ENCODE results near the gene DDO.

DDO gene

DNA sequence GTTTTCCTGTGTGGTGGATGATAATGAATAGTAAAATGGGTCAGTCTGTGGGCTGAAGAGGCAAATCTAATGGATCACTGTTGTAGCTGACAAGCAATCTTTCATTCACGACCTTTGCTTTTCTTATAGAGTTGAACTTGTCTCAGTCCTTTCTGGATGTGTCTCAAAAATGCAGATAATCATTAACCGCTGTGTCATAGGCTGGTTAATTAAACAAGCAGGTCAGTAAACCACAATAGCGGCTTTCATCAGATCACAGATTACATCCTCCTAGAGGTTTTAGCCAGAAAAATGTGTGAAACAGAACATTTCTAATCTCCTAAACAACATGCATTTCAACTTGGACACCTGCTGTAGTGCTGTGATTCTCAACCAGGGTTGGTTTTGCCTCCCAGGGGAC lies 54.7 kb downstream of the DDO start:
- no peak overlapping the region for H3K4me3 ChIP-seq (ENCODE audit: low read length)
- TF ChIP-seq, protein P1, sequence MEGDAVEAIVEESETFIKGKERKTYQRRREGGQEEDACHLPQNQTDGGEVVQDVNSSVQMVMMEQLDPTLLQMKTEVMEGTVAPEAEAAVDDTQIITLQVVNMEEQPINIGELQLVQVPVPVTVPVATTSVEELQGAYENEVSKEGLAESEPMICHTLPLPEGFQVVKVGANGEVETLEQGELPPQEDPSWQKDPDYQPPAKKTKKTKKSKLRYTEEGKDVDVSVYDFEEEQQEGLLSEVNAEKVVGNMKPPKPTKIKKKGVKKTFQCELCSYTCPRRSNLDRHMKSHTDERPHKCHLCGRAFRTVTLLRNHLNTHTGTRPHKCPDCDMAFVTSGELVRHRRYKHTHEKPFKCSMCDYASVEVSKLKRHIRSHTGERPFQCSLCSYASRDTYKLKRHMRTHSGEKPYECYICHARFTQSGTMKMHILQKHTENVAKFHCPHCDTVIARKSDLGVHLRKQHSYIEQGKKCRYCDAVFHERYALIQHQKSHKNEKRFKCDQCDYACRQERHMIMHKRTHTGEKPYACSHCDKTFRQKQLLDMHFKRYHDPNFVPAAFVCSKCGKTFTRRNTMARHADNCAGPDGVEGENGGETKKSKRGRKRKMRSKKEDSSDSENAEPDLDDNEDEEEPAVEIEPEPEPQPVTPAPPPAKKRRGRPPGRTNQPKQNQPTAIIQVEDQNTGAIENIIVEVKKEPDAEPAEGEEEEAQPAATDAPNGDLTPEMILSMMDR (conservative IDR thresholded peaks at IDR 0.05; ENCODE audit: low read length), result no peak
- DNase-seq (ENCODE audit: low read depth), result no peak

DNA sequence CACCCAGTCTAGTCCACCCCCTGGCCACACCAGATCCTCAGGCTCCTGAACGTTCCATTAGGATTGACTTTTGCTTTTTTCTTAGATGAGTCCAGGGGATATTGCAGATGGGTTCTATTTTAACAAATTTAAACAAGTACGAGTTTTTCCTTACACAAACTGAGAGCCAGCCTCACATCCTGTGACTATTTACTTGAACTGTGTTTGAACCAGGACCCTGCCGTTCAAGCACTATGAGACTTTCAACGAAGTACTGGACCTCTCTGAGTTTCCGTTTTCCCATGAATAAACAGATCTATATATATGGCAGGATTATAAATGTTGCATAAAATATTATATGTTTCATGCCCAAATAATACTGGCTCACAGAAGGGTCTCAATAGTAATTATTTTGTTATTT lies 55.8 kb downstream of the DDO start:
- H3K4me3 ChIP-seq (ENCODE audit: low read length), result no peak overlapping the region
- no peak for DNase-seq (ENCODE audit: low read depth)
- TF ChIP-seq, protein P1 (conservative IDR thresholded peaks at IDR 0.05; ENCODE audit: low read length), result no peak

DNA sequence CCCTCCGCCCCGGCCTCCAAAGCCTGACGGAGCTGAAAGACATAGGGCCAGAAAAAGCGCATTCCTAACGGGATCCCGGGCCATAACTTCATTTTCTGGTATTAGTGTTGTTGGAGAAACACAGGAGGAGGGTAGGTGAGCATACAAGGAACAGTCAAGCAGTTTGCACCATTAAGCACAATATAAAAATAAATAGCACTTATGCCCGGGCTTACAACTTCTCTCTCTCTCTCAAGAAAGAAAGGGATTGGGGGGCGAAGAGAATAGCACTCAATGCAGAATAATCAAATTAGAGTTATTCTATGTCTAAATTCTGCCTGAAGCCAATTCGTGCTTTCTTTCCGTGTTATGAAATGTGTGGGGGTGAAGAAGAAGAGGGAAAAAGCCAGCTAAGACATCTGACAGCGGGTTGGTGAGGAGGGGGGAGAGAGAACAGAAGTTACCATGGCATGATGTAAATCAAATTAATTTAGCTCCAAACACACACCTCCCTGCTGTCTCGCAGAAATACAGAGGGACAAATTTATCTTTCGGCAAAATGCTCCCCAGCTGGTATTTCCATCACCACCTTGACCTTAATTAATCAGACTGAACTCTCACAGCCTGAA lies 56.7 kb downstream of the DDO start:
- TF ChIP-seq, protein P1 (conservative IDR thresholded peaks at IDR 0.05; ENCODE audit: low read length), result no peak
- DNase-seq (ENCODE audit: low read depth), result no peak
- H3K4me3 ChIP-seq (ENCODE audit: low read length), result peak overlapping the region; percentile 45

DNA sequence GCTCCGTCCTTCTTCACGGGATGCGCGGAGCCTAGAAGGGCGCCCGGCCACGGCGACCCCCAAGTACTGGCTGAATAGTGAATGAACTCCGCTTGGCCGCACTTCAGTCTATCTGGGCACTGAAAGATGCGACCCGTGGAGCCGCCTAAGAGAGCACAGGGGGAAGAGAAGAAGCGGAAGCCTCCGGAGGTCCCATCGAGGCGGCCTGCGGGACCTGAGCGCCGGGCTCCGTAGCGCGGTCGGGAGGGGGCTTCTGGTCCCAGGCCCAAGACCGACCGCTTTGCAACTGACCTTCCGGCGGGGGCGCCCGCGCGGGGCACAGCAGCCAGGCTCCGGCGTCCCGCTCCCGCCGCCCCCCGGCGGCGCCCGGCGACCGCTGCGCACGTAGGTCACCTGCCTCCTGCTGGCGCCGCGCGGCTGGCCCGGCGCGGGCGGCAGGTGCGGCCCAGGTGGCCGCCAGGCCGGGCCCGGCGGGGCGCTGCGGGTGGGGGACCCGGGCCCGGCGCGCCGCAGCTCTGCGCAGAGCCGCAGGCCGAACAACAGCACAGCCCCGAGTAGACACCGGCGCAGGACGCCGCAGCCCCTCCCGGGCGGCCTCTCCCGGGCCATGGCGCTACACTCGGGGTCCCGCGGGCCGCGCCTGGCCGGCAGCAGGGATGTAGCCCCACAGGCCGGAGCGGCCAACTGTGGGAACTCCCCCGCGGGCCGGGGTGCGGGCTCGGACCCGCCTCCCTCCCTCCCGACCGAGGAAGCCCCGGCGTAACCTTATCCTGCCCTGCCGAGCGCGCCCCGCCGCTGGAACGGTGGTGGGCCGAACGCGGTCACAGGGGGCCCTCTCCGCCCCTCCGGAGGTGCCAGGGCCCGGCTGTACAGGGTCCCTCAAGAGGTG lies 57.5 kb downstream of the DDO start, which contains the start of gene METTL24:
Gene METTL24, minus strand, starts transcription at position 686 of the 889 bp plus-strand sequence. Its CDS starts 77 bp downstream, at position 609.
- no peak for DNase-seq (ENCODE audit: low read depth)
- TF ChIP-seq, protein P1 (conservative IDR thresholded peaks at IDR 0.05; ENCODE audit: low read length), result no peak
- peak within 1 kb of the TSS; percentile 59 for H3K4me3 ChIP-seq (ENCODE audit: low read length)

DNA sequence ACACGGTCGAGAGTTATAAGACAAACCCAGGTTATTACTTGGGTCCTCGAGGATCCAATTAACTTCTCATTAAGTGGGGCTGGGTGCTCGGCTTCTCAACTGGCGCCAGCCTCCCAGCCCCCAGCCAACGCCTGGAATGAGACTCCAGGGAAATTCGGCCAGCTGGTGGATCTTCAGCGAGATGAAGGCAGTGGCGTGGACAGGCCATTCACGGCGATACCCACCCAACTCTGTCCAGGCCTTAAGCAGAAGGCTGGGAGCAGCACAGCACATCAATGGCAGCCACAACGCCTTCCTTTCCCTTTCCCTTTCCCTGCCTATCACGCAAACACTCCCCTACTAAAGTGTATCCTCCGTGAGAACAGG lies 58.1 kb downstream of the DDO start:
- peak overlapping the region; percentile 59 for H3K4me3 ChIP-seq (ENCODE audit: low read length)
- TF ChIP-seq, protein P1 (conservative IDR thresholded peaks at IDR 0.05; ENCODE audit: low read length), result no peak
- DNase-seq (ENCODE audit: low read depth), result no peak

DNA sequence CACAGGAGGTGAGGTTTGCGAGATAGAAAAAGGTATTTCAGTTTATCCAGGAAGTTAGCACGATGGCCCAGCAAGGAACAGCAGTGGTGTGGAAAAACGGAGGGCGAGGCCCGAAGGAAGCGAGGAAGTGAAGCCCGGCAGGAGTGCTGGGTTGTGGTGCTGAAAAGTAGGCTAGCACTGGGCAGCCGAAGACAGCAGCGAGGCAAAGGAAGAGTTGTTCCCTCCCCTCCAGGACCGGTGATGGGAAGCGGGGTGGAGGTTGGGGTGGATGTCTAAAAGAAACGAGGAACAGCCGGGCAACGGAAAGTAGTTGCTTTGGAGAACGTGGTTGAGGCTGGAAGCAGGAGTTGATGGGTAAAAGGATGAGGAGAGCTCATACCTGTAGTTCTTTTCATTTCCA lies 58.6 kb downstream of the DDO start:
- TF ChIP-seq, protein P1 (conservative IDR thresholded peaks at IDR 0.05; ENCODE audit: low read length), result no peak
- DNase-seq (ENCODE audit: low read depth), result no peak
- no peak overlapping the region for H3K4me3 ChIP-seq (ENCODE audit: low read length)

DNA sequence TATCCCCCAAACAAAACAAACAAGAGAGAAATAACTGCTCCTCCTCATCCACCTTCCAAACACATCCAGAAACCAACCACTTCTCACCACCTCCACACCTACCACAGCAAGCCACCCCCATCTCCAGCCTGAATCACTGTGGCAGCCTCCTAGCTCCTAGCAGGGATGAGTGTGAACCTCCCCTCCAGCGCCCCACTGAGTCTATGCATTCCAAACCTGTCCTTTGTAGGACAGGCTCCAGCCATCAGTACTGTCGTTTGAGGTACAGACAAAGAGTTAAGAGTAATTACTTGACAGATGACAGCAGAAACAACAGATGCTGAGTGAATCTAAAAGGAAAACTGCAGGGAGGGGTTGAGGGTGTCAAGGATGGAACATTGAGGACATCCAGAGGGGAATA lies 59.6 kb downstream of the DDO start:
- no peak overlapping the region for H3K4me3 ChIP-seq (ENCODE audit: low read length)
- TF ChIP-seq, protein P1 (conservative IDR thresholded peaks at IDR 0.05; ENCODE audit: low read length), result no peak
- DNase-seq (ENCODE audit: low read depth), result no peak
